Islet precursor cell (in vitro differentiated cells): ENCODE results near the gene ATP8B3.

Source experiments
- DNase-seq: peaks from one replicate; pipeline ENCODE4 v3.0.0-alpha.2; 2018

The ATP8B3 gene

DNA sequence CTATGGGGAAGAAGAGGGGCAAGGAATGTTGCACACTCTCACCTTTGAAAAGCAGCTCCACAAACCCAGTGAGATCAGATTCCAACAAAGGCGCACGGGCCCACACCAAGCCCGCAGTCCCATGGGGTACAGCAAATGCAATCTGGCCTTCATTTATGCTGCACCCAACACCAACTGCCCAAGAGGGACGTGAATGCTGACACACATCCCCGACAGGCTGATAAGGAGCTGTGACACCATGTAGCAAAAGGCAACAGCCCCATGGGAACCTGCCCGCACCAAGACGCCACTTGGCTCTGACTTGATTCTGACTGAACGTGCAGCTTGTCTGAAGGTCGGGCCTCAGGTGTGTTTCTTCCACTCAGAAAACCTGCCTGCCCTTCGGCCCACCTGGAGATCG is 18.9 kb upstream of the ATP8B3 start:
- no peak for DNase-seq

DNA sequence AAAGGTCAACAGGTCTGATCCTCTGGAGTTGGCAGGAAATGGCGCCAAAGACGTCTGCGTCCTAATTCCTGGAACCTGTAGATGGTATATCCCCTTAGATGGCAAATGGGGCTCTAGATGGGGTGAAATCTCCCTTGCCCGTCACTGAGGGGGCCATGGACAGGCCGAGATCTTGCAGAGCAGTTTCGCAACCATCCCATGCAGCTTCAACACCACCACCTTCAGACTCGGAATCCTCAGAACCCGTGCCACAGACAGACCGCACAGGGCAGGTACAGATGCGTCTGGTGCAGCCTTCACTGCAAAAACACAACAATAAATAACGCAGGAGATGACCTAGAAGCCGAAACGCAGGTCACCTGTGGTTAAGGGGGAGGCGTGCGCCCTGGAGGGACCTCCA is 18.5 kb upstream of the ATP8B3 start:
- DNase-seq: no peak

DNA sequence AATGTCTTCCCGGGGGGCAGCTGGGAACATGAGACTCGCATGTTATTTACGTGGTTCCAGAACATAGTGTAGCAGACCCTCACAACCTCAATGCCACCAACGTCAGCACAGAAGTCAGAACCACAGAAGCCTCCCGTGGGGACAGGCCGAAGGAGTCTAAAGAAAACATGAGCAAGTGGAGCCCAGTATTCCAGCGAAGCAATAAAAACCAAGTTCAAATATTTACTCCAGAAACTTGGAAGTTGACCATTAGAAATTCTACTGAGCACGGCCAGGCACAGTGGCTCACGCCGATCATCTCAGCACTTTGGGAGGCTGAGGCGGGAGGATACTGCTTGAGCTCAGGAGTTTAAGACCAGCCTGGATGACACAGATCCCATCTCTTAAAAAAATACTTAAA is 17.9 kb upstream of the ATP8B3 start:
- no peak for DNase-seq

DNA sequence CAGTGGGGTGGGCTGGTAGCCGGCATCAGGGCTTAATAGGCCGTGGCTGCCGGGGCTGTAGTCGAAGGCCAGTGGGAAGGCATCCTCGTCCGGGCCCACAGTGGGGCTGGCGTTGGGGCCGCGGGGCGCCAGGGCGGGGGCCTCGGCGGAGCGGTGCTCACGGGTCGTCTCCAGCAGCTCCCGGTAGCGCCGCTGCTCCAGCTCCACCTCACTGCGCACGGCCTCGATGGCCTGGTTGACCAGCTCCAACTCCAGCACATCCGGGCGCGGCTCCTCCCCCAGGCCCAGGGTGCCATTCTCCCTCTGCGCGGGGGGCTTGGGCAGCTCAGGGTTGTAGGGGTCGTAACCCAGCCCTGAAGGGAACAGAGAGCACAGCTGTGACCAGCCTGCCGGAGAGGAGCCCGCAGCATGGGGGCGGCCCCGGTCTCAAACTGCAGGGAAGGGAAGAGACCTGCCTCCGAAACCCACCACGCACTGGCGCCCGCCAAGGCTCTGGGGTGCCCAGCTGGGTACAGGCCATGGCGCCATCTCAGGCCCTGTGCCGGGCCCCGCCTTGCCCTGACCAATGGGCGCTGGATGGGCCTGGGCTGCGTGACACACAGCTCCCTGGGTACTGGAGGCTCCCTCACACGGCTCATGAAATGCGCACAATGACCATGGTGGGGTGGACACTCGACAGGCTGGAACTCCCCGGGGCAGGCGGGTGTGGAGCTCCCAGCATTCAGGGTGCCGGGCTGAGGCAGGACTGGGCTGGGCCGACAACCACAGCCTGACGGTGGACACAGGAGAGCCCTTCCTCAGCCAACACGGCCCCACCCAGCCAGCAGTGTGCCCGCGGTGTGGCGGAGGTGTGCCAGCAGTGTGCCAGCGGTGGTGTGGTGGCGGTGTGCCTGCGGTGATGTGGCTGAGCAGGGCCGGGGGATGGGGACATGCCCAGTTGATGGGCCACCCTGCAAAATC is 16.5 kb upstream of the ATP8B3 start:
- no peak for DNase-seq

DNA sequence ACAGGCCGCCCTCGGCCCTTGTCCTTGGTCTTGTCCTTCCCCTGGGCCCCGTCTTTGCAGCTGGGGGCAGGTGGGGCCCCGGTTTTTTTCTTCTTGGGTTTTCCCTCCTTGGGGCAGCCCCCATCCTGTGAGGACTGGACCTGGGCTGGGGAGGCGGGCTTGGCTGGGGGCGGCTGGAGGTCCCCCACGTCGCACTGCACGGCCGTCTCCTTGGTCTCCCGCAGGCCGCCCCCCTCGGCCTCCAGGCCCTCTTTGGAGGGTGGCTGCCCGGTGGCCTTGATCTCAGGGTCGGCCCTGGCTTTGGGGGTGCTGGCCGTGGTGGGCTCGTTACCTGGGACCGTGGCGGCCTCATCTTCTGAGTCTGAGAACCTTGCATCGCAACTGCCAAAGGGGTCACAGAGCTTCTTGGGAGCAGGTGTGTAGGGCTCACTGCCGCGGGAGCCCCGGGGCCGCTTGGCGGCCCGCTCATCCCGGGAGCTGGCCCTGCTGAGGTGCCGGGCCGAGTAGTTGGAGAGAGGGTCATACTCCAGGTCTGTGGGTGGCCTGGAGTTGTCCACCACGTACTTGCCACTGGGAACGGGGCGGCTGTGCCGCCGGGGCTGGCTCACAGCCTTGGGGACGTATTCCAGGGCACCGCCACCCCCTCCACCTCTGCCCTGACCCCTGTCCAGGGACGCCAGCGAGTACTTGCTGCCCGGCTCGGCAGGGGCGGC is 15.6 kb upstream of the ATP8B3 start:
- DNase-seq: no peak

DNA sequence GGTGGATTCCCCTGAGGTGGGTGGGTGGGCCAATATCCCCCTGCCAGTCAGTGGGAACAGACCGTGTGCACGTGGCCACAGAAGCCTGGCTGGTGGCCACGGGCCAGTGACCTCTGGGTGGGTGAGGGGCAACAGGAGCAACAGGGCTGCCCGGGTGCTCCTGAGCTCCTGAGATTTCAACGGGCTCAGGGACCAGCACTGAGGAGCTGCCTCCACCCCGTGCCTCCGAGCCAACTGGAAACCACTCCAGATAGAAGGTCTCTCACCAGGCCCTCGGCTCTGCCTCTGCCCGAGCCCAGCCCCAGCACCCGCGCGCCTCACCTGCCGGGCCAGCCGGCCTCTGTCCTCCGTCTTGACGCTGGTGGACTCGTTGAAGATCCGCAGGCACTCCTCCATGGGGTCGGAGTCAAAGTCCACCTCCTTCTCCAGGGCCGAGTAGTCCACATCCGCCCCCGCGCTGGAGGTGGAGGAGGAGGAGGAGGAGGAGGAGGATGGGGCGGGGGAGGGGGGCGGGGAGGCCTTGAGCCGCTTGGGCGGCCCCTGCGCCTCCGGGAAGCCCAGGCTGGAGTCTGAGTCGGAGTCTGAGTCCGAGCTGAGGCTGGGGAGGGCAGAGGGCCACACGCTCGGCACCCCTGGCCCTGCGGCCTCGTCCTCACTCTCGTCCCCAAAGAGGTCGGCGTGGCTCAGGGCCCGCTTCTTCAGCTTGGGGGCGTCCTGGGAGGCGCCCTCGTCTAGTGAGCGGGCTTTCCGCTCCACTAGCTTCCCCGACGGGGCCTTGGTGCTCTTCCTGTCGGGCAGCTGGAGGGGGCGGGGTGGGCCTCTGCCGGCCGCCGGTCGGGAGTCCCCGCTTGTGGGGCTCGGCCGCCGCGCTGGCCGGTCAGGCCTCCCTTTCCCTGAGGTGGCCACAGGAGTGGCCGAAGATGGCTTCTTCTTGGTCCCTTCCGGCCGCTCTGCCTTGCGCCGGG is 14.8 kb upstream of the ATP8B3 start:
- peak; percentile 79 for DNase-seq

DNA sequence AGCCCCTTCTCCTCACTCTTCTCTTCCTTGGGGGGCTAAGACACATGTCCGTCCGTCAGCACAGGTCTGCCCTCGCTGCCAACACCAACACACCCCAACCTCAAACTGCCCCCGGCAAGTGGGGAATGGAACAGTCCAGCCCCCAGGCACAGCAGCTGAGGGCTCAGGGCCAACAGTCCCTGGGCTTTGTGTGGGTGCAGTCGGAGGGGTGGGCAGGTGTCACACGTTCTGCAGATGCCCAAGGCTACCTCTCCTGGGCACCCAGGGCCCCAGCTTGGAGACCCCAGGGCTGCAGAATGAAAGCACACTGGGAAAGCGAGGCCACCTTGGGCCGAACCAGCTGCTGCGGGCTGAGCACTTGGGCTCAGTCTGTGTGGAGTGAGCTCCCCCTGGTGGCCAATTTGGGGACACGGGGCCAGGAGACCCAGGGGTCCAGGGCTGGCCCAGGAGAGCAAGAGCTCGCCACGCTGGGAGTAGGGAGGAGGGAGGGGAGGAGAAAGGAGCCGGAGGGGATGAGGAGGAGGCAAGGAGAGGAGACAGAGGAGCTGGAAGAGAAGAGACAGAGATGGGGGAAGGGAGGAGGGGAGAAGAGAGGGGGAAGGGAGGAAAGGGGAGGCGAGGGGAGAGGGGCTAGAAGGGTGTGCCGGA is 14.0 kb upstream of the ATP8B3 start:
- peak; percentile 89 for DNase-seq

DNA sequence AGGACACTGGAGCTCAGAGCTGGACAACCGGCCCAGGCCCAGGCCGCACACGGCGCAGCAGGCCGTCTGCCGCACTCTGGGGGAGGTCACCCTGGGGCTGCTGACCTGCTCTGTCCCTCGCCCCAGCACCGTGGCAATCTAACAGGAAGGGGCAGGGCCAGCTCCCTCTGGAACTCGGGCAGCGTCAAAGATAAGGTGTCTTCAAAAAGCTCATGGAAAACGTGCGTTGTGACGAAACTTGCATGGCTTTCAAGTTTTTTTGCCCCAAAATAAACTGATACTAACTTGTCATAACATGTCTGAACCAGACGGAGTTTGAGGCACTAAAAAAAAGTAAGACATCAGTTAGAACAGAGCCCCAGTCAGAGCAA is 12.2 kb upstream of the ATP8B3 start:
- no peak for DNase-seq

DNA sequence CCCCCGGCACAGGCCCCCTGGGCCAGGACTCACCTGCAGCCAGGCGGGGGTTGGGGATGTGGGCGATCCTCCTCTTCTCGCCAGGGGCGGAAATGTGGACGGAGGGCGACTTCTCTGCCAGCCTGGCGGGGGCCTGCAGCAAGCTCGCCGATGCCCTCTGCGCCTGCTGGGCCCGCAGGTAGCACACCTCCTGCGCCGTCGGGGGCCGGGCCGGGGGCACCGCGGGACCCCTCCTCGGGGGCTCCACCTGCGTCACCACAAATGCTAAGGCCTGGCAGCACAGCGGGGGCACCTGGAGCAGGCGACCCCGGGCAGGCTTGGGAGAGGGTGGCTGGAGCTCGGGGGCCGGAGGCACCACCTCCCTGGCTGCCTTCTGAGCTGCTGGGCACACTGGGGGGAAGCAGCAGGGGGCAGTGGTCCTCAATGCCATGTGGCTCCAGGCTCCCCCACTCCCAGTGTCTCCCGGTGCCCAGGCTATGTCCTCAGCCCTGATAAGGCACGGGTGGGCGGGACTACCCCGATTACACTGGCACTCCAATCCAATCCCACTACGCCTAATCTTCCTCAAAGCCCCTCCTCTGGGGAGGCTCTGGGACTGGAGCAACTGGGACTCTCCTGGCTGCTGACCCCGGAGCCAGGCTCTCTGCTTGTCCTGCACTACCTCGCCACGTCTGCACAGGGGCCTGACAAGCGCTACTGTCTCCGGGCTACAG is 11.6 kb upstream of the ATP8B3 start:
- no peak for DNase-seq

DNA sequence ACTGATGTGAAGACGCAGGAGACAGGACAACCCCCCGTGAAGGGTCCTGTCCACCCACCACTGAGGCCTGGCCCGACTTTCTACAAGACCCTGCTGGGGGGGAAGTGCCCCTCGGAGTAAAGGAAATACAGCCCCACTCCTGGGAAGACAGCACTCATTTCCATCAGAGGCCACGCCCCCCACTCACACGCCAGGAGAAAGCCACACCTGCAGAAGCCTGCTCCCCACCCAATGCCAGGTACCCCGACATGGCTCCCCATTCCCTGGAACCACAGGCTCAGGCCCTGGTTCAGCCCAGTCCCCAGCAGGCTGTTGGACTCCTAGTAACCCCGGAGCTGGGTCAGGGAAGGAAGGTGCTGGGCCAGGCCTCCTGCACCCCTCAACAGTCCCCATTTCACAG is 10.9 kb upstream of the ATP8B3 start:
- no peak for DNase-seq

DNA sequence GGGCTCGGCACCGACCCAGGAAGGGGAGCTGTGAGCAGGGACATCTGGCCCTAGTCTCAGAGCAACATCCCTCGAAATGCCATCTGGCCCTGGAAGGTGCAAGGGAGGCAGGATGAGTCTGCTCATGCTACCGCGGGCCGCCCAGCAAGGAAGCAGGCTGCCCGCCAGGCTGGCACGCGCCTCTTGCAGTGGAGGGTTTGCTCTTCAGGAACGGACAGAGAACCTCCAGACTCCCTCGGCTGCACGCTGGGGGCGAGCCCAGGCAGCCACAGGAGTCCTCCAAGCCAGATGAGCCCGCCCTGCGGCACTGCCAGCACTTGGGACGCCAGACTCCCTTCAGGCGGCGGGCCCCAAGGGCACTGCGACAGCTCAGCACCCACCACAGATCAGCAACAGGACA is 10.1 kb upstream of the ATP8B3 start:
- no peak for DNase-seq

DNA sequence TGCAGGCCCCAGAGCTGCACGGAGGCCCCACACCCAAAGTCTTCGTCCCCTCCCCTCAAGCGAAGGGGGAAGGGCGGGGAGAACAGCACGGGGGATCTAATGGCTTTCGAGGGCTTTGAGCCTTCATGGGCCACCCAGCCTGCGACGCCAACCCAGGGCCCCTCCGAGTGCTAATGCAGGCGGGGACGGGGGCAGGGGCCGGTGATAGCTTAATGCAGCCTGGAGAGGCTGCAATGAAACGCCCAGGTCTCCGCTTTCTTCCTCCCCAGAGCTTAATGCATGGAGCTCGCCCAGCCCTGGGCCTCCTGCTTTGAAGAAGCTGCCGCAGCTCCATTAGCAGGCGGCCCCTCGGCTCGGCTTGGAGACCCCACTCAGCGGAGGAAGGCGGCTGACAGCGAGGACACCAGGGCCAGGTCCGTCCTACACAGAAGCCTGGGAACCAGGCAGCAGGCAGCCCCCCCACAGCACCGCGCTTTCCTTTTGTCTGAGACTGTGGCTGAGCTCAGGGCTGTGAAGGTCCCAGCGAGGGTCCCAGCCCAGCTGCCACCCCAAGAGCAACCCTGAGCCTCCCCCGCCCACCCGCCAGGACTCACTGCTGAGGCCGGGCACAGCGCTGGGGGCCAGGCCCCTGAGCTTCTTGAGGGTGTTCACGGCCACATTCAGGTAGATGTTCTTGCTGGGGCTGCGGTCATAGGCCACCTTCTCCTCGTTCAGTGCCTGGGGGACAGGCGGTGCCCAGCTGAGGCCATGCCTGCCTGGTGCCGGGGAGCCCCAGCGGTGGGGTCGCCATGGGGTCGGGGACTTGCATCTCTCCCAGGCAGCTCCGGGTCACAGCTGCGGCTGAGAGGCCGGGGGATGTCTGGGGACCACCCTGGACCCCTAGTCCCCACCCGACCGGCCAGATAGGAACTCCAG is 7.5 kb upstream of the ATP8B3 start:
- no peak for DNase-seq

DNA sequence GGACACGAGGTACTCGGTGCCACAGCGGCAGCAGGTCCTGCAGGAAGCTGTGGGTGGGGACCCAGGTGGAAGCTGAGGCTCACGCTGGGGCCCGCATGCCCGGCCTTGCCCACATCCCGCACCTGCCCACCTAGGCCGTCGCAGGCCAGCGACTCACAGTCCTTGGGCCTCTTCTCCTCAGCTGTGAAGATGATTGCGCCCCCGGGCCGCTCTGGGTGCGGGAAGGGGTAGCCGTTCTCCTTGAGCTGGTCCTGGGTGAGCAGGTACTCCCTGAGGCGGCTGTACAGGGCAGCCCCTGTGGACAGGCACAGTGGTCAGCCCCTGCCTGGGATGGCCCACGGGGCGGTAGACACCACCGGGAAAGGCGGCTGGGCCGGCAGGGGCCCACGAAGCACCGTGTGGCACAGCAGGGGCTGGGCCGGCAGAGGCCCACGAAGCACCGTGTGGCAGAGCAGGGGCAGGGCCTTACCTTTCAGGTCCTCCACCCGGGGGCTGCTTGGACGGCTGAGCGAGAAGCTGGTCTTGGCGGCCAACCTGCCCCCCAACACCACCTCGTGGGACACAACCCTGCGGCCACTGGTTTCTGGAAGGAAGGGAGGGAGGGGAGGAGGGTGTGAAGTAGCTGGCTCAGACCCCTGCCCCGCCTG is 6.6 kb upstream of the ATP8B3 start:
- no peak for DNase-seq

DNA sequence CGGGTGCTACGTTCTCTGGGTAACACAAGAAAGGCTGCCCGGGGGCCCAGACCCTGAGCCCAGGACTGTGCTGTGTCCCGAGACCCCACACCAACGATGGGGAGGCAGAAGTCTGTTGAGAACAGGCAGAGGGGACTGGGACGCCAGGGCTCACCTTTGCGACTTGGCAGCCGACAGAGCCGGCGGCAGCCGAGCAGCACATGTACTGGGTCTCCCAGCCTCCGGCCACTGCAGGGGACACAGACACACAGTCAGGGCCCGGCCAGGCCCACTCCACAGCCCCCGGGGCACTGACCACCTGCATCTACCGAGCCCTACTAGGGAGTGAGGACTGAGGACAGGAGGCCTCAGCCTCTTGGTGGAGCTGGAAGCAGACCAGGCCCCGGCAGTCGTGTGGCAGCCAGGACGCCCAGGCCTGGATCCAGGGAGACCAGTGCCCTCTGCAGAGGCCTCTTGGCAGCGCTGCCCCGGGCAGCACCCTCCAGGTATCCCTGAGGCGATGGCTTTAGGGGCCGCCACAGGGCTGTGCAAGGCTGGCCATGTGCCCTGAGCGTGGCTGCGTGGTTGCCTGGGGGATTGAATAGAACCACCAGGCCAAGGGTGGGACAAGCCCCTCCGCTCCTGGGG is 5.6 kb upstream of the ATP8B3 start:
- DNase-seq: no peak

DNA sequence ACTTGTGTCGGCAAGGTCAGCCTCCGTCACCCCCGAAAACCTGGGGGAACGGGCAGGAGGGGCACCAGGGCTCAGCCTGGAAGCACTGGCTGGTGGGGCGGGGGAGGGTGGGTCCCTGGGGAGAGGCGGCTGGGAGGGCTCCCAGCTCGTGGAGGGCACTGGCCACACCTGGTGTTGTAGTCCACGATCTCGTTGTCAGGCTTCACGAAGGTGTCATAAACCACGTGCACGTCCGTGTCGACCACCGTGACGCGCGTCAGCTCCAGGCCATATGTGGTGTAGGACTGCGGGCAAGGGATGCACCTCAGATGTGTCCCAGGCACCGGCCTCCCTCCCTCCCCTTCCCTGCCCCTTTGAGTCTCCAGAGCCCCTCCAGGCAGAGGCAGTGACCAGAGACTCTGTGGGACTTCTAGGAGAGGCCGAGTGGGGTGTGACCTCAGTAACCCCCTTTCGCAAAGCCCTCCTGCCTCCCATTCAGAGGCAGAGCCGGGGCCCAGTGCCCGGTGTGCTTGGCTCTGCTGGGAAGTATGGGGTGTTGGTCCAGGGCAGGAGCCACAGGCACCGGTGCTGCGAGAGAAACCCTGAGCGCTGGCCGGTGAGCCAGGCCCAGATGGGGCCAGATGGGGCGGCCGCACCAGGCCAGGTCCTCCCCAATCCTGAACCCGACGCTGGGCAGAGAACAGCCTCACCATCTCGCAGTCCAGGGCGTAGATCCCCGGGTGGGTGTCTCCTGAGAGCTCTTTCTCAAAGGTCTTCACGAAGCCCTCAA is 4.6 kb upstream of the ATP8B3 start:
- DNase-seq: no peak

DNA sequence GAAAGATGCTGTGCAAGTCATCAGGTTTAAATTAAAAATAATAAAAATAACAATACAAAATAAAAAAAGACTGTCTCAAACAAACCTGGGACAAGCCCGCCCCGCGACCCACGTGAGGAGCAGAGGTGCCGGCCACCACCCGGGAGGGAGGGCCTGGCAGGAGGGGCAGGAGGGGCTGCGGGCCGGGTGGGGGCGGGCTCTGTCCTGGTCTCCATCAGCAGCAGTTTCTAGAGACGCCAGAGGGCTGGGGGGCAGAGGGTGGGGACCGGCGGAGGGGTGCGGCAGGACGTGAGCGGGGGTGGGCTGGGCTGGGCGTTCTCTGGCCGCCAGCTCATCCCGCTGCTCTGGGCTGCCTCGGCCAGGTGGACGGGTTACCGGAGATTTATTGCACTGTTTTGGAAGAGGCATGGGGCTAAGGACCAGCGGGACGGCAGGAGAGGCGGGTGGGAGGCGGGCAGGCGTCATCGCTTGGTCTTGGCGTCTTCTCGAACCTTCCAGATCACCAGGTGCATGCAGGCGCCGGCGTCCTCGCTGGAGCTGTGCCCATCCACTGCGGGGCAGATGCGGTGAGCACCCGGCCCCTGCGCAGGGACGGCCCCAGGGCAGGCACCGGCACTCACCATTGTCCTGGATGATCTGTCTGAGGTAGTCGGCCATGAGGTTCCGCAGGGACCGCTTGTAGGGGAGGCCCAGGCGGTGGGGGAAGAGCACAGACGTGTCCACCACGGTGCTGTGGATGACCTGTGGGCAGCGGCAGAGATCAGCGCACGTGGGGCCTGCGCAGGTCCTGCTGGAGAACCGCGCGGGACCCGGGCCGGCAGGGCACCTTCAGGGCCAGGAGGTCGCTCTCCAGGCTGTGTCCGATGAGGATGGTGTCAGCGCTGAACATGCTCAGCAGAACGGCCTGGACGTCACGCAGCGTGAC is 3.8 kb upstream of the ATP8B3 start:
- no peak for DNase-seq

DNA sequence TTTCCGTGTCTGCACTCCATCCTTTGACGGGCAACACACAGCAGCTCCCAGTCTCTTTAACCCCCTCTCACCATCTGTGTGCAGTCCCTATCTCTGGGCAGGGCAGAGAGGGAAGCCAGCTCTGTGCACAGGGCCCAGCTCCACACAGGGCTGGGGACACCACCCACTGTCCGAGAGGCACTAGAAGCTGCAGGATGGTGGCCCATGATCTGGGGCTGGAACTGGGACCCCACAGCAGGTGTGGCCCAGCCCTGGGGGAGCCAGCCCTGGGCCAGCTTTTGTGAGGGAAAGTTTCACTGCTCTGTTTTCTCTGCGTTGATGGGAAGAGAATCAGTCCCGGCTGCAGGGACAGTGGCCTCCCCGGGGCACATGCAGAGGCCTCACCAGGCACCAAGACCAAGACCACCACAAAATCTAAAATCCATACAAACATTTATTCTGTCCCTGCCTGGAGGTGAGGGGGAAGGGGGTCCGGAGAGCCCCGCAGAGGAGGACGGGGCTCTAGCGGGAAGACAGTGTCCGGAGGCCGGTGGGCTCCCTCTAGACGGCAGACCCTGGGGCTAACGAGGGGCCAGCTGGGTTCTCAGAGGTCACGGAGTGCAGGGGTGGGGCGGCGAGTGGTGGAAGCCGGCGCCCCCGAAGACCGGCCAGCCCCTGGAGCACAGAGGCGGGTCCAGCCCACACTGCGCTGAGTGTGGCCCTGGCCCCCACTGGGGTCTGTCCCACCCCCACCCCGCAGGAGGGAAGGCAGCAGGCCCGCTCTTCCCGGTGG is 2.9 kb upstream of the ATP8B3 start:
- no peak for DNase-seq
